ENCODE results near the gene COBL. TPM values are rescaled to one million over a fixed set of nuclear protein-coding genes. Genes with fewer than 3 reads are reported as not detected.

COBL gene
- total RNA-seq, 1 donor from 2014 or later: 91.2 TPM

DNA sequence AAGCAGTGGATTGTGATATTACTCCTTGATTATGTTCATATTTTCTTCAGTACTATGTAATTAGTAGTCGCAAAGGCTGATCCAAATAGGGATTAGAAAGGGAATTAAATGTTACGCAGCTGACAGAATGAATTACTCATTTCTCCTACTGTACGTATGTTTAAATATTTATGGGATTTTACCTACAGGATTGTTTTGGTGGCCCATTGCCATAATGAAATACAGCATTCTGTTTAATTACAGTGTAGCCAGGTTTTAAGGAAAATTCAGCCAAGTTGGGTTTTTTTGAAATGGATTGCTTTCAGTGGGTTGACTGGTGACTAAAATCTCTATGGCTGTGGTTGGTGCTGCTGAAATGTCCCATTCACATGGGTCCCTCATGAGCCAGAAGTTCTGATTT is 336.2 kb downstream of the COBL start:
- DNase-seq: no peak
- intact Hi-C loops (cut with micrococcal nuclease): no loop called here
- no peak for ATAC-seq

GRCh38 chr7:50978633-50979215 is 337.9 kb downstream of the COBL start:
- ATAC-seq (no peak), DNase-seq (no peak)
- intact Hi-C loops (cut with micrococcal nuclease): no loop called here

DNA sequence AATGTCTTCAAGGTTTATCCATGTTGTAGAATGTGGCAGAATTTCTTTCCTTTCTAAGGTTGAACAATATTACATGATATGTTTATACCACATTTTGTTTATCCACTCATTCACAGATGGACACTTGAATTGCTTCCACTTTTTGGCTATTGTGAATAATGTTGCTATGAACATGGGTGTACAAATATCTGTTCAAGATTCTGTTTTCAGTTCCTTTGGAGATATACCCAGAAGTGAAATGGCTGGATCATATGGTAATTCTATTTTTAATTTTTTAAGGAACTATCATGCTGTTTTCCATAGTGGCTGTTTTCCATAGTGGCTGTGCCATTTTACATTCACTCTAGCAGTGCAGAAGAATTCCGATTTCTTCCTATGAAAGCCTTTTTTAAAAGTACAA is 339.2 kb downstream of the COBL start:
- intact Hi-C loops (cut with micrococcal nuclease): no loop called here

DNA sequence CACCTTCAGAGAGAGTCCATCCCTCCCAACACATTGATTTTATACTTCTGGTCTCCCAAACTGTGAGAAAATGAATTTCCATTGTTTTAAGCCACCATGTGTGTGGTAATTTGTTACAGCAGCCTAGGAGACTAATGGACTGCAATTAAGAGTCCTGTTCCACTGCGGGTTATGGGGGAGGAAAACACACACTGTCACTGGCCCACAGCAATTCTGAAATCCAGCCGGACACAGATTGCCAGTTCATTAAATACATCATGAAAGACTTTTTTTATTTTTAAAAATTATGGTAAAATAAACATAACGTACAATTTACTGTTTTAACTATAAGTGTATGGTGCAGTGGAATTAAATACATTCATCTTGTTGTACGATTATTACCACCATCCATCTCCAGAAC is 340.5 kb downstream of the COBL start:
- no peak for DNase-seq
- intact Hi-C loops (cut with micrococcal nuclease): no loop called here
- ATAC-seq: no peak

More for the DNA sequence above, 339.2 kb downstream of the COBL start:
- no peak for DNase-seq
- ATAC-seq: no peak

DNA sequence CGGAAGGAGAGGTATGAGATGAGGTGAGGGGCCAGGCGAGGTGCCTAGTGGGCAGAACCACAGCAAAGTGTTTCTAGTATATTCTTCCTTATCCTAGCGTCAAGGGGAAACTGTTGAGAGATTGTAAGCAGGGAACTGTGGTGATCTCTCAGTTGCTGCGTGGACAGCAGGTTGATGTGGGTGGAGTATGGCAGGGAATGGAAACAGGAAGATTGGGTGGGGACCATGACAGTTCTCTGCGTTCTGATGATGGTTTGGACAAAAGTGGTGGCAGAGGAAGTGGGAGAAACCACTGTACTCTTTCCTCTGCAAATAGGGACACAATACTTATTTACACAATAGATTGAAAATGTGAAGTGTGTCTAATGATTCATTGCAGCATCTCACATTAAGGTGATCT is 342.4 kb downstream of the COBL start:
- intact Hi-C loops (cut with micrococcal nuclease): no loop called here
- ATAC-seq (peak; percentile 34), DNase-seq (no peak)

- ATAC-seq (no peak), DNase-seq (no peak)
- intact Hi-C loops (cut with micrococcal nuclease): no loop called here
These were observed 342.8 kb downstream of the COBL start for GRCh38 chr7:50973814-50974213.

GRCh38 chr7:50970092-50970491 is 346.5 kb downstream of the COBL start:
- intact Hi-C loops (cut with micrococcal nuclease): no loop called here
- ATAC-seq (no peak), DNase-seq (no peak)

Data from left ventricle myocardium superior (tissue), 1 donor.